ENCODE results near the gene TRAPPC3.
"Not testable (repeated sequence)": the region's sequence is repeated elsewhere in the genome, so short reads cannot be mapped to it uniquely, and the experiment has no call there.

The TRAPPC3 gene

DNA sequence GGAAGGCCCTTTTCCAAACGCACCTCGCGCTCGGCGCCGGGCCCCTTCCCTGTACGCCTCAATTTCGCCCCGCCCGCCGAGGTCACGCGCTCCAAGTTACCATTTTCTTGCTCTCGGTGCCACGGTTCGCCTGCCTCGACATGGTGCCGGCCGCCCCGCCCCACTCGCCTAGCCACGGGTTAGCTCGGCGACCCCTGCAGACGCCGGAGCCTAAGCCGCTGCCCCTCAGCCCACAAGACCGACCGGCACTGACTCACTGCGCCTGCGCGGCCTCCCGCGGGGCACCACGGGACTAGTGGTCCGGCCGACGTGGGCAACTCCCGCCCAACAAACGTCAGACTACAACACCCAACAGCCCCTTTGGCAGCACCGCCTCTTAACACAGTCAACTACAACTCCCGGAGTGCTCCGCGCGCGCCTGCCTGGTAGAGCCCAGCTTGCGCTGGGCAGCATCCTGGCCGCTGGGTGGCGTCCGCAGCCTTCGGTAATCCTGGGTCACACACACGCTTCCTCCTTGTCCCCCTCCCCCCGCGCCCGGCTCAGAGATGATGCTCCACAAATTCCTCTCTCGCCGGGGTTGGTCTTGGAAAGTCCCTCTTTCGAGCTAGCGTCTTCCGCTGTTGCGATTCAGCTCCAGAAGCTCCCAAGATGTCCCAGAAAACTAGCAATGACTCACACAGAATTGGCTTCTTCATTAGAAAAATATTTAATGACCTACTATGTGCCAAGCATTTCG lies at the start of gene TRAPPC3:
TSS of gene TRAPPC3 (minus strand) at position 250 of the 736 bp plus-strand sequence. CDS start at position 142, 108 bp downstream.
- DNase-seq = peak; percentile 100

DNA sequence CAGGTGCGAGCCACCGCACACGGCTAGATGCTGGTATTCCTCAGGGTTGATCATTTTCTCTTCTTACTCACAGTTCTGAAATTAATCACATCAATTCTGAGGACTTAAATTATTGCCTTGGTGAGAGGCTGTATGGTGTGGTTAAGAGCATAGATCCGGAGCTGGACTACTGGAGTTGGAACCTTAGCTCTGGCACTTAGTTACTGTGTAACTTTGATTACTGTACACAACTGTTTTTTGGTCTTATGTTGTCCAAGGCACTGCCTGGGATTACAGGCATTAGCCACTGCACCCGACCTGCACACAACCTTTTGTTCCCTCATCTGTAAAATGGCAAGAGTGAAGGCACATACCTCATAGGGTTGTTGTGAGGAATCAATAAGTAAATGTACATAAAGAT lies 49.4 kb upstream of the TRAPPC3 start:
- DNase-seq = no peak

DNA sequence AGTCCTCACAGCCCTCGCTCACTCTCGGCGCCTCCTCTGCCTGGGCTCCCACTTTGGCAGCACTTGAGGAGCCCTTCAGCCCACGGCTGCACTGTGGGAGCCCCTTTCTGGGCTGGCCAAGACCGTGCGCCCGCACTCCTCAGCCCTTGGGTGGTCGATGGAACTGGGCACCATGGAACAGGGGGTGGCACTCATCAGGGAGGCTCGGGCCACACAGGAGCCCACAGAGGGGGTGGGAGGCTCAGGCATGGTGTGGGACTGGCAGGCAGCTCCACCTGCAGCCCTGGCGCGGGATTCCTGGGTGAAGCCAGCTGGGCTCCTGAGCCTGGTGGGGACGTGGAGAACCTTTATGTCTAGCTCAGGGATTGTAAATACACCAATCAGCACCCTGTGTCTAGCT lies 47.5 kb upstream of the TRAPPC3 start:
- not testable (repeated sequence) for DNase-seq

DNA sequence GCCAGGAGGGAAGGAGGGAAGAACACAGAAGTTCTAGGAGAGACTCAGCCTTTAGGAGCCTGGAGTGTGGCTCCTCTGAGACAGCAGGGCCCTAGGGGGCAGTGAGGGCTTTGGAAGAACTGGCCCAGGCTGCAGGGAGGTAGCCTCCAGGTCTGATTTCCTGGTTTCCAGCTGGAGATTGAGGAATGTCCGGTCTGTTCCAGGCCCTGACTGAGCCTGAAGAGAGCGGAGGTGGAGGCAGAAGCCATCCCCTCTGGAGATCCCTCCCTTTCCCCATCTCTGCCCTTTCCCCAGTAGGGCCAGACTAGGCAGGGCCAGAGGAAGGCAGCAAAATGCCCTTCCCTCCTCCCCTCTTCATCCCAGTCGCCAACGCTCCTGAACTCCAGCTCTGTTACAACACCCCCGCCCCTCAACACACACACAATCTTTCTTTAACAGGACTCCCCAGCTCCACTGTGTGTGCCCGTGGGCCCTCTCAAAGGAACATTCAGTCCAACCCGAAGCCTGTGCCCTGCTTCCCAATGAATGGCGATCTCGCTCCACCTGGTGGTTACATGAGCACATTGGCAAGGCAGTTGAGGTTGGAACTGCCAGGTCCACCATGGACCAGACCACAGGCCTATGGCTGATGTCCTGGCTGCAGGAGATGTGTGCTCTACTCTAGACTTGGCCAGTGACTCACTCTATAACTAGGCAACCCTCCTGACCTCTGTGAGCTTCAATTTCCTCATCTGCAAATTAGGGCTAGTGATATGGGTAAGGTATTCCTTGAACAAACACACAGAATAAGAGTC lies 38.7 kb upstream of the TRAPPC3 start:
- DNase-seq = peak; percentile 89

DNA sequence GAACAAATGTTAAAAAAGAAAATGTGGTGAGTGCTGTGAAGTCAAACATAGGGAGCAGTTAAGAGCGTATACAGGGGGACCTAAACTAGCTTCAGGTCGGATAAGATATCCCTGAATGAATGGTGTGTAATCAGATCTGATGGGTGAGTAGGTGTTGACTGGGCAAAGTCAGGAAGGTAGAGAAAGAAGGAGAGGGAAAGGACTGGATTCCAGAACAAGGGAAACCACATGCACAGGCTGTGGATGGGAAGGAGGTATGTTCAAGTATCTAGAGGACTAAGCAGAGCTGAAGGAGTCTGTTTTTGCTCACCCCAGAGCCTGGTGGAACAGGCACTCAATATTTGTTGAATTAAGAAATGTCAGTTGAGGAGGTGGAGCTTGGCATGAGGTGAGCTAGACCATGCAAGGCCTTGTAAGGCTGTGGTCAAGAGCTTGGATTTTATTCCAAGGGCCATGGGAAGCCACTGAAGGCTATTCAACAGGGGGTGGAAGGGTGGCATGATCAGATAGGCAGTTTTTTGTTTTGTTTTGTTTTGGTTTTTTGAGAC lies 34.1 kb upstream of the TRAPPC3 start:
- DNase-seq = no peak

DNA sequence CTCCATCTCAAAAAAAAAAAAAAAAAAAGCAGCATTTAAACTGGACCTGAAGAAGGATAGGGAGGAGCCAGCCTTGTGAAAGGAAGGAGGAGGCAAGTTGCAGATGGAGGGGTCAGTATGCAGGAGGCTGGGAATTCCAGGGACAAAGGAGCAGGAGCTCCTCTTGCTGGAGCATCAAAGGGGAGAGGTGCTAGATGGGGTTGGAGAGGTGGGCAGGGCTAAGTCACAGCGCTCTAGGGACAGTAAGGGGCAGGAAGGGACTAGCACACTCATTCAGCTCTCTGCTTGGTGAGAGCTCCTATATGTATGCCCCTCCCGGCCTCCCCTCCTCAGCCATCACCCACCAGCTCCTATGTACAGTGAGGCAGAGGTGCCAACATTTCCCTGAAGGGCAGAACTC lies 33.4 kb upstream of the TRAPPC3 start:
- no peak for DNase-seq

DNA sequence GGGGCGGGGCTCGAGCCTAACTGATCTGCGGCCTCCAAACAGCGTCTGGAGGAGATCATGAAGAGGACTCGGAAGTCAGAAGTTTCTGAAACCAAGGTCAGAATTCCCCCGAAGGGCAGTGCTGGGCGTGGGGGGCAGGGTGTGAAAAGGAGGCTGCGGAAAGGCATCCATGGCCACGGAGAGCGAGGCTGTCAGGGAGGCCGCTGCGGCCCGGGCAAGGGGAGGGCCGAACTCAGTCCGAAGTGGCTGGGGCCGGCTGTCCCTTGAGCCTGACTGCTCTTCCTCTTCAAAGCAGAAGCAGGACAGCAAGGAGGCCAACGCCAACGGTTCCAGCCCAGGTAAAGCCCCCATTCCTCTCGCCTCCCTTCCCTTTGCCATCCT lies 29.9 kb upstream of the TRAPPC3 start:
- DNase-seq = no peak

DNA sequence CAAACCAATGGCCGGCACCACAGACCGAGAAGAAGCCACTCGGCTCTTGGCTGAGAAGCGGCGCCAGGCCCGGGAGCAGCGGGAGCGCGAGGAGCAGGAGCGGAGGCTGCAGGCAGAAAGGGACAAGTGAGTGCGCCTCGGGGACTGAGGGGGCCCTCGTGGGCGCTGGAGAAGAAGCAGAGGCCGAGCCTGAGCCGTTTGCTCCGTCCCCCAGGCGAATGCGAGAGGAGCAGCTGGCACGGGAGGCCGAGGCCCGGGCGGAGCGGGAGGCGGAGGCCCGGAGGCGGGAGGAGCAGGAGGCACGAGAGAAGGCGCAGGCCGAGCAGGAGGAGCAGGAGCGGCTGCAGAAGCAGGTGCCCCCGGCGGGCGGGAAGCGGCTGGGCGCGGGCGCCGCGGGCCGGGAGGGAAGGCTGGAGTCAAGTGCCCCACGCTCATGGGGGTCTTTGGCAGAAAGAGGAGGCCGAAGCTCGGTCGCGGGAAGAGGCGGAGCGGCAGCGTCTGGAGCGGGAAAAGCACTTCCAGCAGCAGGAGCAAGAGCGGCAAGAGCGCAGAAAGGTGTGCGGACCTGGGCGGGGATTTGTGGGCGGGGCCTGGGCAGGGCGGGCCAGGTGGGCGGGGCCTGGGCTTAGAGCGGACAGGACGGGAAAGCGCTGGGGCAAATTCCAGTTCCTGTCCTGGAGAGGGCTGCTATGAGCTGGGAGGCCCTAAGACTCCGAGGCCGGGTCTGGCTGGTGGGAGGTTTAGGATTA lies 29.4 kb upstream of the TRAPPC3 start:
- DNase-seq = no peak

DNA sequence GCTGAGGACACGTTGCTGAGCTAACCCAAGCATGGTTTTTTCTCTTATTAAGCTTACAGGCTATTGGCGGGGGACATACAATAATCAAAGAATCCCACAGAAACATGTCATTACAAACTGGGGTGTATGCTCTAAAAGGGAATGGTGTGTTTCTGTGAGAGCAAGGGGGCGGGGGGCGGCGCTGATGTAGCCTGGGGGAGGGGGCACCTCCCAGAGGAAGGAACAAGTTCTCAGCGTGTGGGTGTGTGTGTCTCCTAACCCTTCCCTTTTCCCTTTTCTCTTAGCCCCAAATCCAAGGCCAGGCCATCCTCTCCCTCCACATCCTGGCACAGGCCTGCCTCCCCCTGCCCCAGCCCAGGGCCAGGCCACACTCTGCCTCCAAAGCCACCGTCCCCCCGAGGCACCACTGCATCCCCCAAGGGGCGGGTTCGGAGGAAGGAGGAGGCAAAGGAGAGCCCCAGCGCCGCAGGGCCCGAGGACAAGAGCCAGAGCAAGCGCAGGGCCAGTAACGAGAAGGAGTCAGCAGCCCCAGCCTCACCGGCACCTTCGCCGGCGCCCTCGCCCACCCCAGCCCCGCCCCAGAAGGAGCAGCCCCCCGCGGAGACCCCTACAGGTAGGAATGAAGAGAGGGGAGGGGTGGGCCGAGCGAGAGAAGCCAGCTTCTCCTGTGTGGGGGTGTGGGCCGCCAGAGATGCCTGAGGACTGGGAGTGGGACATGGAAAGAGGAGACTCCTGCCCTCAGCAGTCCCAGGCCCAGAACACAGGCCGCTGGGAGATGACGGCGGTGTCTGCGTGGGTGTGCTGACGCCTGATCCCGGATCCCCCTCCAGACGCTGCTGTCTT lies 28.5 kb upstream of the TRAPPC3 start:
- DNase-seq = no peak

DNA sequence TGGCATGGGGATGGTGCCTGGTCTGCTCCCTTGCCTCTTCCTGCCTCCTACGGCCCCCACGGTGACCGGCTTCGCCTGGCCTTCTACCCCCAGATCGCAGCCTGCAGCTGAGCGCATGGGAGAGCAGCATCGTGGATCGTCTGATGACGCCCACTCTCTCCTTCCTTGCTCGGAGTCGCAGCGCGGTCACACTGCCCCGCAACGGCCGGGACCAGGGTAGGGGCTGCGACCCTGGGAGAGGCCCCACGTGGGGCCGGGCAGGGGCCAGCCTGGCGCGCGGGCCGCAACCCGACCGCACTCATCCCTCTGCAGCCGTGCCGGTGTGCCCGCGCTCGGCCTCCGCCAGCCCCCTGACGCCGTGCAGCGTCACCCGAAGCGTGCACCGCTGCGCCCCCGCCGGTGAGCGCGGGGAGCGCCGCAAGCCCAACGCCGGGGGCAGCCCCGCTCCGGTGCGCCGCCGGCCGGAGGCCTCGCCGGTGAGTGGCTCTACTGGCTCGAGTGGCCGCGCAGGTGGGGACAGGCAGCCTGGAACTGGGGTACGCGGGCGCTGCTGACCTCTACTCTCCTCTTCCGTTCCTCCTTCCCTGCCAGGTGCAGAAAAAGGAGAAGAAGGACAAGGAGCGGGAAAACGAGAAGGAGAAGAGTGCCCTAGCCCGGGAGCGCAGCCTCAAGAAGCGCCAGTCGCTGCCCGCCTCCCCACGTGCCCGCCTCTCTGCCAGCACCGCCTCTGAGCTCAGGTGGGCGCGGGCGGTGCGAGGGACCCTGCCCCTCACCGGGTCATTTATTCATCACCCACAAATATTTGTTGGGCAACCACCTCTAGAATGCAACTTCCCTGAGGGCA lies 27.0 kb upstream of the TRAPPC3 start:
- DNase-seq = no peak

DNA sequence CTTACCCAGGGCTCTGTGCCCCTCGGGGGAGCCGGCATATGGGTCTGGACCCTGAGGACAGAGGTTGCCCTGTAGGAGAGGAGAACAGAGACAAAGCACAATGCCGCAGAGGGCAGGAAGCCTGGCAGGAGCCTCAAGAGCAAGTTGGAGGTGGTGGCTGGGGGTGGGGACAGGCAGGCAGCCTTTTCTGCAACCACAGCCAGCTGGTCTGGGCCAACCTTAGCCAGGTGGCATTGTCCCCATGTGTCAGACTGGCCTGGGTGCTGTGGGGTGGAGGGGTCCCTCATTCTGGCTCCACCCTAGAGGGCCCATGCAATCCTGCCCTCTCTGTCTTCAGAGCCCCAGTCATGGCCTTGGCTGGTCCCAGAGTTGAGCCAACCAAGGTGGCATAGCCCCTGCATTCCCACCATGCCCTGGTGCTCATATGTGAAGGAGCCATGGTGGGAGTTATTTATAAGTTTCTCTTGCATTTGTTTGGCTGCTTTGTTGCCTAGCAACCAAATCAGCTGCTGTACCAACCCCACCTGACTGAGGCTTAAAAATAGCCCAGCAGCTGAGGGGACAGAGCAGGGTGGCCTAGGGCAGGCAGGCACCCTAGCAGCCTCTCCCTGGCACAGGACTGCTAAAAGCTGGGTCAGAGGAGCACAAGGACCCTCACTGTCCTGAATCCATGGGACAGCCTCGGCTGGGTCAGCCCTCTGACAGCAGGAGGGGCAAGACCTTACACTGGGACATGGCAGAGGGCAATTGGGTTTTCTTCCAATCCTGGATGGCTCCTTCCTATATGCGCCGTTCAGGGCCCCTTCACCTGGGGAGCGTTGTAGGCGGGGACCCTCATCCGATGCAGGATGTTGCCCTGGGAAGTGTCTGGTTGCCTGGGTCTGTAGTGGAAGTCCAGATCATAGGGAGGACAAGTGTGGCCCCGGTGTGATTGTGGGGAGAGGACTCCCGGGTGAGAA lies 26.1 kb upstream of the TRAPPC3 start:
- peak; percentile 48 for DNase-seq

DNA sequence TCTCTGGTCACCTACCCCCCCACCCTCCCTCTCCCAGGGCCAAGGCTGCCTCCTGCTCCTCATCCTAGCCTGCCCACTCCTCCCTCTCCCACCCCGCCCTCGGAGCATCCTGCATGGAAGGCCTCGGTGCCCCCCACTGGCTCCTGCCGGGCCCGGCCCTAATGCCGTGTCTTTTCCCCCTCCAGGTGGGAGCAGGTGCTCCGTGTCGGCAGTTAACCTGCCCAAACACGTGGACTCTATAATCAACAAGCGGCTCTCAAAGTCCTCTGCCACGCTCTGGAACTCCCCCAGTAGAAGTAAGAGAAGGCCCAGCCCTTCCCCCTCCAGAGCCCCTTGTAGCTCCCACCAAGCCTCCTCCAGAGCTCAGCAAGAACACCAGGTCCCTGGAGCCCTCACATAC lies 25.4 kb upstream of the TRAPPC3 start:
- no peak for DNase-seq

DNA sequence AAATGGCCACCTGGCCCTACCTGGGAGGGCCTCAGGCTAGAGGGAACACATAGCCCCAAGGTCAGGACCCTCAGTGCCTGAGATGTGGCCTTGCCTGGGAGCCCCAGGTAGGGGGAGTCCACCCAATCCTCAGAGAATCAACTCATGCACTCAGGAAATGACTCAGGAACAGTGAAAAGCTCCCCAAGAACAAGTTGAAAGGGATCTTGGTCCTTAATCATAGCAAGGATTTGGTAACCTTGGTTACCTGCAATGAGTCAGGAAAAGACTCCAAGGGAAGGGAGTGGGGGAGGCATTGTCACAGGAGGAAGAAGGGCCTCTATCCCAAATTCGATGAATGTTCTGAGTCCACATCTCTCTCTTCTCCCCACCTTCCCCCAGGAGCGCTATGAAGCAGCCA lies 23.7 kb upstream of the TRAPPC3 start:
- peak; percentile 86 for DNase-seq

DNA sequence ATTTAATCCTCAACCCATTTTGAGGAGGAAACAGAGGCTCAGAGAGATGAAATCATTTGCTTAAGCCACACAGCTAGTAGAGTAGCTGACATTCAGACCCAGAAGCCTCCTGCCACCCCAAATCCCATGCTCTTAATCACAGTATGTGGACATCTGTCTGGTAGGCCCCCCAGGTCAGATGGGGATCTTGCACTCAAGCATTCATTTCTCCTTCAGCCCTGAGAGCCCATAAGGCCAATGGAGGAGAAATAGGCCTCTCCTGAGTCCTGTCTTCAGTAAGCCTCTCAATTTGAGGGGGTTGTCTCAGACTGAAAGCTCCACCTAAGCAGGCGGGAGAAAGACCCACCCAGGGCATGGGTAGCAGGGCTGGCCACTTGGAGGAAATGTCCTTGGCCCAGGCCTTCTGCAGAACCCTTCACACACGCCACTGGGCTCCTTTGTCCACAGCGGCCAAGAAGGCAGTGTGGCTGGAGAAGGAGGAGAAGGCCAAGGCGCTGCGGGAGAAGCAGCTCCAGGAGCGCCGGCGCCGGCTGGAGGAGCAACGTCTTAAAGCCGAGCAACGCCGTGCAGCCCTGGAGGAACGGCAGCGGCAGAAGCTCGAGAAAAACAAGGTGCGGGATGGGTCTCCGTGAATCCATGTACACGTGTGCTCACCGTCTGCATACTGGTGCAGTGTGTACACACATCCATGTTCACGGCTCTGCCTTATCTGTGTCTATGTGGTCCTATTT lies 22.9 kb upstream of the TRAPPC3 start:
- DNase-seq = no peak

DNA sequence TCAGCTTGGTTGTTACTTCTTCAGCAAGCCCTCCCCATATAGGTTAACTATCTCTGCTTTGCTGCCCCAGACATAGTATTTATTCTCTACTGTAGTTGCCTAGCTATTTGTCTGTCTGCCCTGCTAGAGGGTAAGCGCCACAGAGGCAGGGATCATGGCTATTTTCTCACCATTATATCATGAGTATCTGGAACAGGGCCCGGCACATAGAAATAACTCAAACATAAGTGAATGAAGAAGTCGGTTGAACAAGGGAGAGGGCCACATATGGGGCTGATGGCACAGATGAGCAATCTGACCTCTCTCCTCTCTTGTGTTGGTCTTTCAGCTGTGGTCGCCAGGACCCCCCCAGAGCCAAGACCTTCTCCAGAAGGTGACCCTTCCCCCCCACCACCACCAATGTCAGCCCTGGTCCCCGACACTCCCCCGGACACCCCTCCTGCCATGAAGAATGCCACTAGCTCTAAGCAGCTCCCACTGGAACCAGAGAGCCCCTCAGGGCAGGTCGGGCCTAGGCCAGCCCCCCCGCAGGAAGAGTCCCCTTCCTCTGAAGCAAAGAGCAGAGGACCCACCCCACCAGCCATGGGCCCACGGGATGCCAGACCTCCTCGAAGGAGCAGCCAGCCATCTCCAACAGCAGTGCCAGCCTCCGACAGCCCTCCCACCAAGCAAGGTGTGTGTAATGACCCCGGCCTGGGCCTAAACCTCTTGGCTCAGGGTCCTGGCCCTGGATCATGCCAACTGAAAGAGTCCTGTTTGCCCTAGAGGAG lies 21.5 kb upstream of the TRAPPC3 start:
- DNase-seq = no peak

DNA sequence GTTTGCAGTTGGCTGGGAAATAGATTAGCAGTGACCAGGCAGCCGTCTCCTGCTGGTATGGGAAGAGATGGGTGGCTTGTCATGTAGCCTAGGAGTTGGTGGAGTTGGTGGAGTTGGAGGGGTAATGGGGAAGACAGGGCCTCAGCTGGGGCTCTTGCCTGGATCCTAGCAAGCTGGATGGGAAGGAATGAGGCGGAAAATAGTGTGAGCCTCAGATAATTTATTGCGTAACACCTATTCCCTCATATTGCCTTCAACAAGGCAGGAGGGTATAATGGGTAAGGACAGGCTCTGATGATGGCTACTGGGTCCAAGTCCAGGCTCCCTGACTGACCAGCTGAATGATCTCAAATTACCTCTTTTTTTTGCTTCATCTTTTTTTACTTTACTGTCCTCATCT lies 19.2 kb upstream of the TRAPPC3 start:
- DNase-seq = no peak

DNA sequence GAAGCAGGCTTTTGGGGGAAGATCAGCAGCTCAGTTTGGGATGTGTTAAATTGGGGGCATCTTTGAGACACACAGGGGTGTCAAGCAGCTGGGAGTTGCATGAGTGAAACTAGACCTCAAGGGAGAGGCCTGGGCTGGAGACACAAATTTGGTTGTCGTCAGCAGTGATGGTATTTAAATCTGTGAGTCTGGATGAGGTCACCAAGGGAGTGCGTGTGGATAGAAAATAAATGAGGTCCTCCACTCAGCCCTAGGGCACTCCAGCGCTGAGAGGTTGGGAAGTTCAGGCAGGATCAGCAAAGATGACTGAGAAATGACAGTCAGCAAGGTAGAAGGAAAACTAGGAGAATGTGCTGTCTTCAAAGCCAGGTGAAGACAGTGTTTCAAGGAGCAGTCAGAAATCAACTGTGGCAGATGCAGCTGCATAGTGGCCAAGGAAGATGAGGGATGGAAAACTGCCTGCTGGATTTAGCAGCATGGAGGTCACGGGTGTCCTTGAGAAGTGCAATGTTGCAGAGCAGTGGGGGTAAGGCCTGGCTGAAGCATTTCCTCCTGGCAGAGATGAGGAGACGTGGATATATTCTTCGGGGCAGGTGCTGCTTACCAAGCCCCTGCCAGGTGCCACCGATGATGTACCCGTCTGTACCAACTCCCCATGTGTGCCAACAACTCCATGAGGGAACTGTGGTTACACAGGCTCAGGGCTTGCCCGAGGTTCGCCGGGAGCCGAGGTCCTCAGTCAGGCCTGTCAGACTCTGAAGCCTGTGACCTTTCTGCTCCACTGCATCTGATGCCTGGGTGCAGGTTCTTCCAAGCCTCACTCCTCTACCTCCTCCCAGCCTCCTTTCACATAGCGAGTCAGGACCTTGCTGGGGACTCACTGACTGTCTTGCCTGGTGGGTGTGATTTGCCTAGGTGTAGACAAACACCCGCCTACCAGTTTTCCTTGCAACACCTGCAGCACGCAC lies 17.9 kb upstream of the TRAPPC3 start:
- peak; percentile 33 for DNase-seq

Data from fibroblast of skin of right quadriceps (primary cell).